CD4-positive, alpha-beta T cell treated with Interferon alpha-2 for 1 hour (primary cell): ENCODE results near the gene CHD8.
A peak's percentile ranks its signal among the peaks of the same experiment; 100 is the strongest.

ENCODE experiments used
- DNase-seq, 2 donors: peaks; one replicate each; pipeline ENCODE4 v3.0.0-alpha.2; 2020 to 2022

Gene CHD8

GRCh38 chr14:21369949-21370679, 85.8 kb downstream of the CHD8 start:
- DNase-seq, result no peak

- no peak for DNase-seq
These were observed 88.3 kb downstream of the CHD8 start for GRCh38 chr14:21367582-21368144.

DNA sequence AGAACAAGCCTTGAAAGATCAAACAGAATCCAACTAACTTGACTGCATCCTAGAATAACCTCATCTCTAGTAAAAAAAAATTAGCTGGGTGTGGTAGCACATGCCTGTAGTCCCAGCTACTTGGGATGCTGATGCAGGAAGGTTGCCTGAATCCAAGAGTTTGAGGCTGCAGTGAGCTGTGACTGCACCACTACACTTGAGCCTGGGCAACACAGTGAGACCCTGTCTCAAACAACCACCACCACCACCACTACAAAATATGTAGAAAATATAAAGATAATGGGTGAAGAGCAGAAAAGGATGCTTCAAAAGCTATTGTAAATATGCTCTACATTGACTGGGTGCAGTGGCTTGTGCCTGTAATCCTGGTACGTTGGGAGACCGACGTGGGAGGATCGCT, 99.4 kb downstream of the CHD8 start:
- no peak for DNase-seq

DNA sequence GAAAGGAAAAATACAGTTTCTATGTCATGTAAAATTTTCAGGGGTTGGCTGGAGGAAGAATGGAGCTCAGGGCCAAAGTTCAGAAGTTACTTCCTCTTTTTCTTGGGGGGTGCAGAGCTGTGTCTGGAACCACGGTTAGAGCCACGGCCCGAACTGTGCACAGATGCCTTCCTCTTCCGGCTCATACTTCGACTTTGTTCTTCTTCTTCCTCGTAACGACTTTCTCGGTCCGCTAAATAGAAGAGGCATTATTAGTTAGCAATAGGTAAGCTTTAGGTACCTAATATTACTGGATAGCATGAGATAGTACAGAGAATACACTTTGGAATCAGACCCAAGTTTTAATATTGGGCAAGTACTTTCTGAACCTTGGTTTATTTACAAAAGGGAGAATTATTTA, 103.3 kb downstream of the CHD8 start:
- DNase-seq, result peak; percentile 9 to 46

DNA sequence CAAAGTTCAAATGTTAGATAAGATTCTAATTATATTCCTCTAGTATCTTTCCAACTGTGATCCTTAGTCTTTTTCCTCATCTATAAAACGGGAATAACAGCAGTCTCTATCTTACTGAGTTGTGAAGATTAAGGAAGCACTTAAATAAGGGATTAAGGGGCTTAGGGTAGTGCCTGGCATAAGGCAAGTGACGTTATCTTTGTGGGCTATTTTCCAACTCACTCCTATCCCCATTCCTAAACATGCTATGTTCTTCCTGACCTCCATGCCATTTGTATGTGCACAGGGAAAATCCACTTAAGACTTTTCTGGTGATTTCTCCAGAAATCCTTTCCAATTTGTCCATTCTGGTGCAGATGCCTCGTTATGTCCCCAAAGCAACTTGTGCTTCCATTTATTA, 105.4 kb downstream of the CHD8 start:
- no peak for DNase-seq

GRCh38 chr14:21347201-21347600, 108.7 kb downstream of the CHD8 start:
- DNase-seq, result no peak

GRCh38 chr14:21346532-21347135, 109.3 kb downstream of the CHD8 start:
- no peak for DNase-seq

DNA sequence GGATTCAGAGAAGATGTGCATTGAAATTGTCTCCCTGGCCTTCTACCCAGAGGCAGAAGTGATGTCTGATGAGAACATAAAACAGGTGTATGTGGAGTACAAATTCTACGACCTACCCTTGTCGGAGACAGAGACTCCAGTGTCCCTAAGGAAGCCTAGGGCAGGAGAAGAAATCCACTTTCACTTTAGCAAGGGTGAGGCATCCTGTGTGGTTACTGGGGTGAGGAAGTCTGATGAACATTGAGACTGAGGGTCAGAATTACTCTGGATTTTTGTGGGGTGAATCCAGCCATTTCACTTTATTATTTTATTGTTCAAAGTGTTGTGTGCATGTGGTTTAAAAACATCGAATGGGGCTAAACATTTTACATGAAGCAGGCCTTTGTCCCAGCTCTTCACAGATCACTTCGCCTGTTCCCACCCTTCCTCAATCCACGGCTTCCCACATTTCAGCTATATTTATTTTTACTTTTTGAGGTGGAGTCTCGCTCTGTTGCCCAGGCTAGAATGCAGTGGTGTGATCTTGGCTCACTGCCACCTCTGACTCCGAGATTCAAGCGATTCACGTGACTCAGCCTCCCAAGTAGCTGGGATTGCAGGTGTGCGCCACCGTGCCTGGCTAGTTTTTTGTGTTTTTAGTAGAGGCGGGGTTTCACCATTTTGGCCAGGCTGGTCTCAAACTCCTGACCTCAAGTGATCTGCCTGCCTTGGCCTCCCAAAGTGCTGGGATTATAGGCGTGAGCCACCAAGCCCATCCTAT, 112.7 kb downstream of the CHD8 start:
- DNase-seq, result no peak
